Vagina (tissue), 2 donors: ENCODE data around the gene ST8SIA4. TPM values are rescaled to one million over a fixed set of nuclear protein-coding genes. Genes with fewer than 3 reads are reported as not detected.

ENCODE experiments used
- DNase-seq, 2 donors: peaks; one replicate each; pipeline ENCODE4 v3.0.0-alpha.2; 2017; ENCODE audit errors: extremely low spot score in 2 of 2
- H3K27ac ChIP-seq: fragments of 200-600 bp; sonication (generic); one replicate; pipeline ENCODE4 v1.5.1; 2019
- H3K27me3 ChIP-seq: fragments of 200-600 bp; sonication (generic); one replicate; pipeline ENCODE4 v1.5.1; 2019
- H3K36me3 ChIP-seq, 2 donors: fragments of 200-600 bp; sonication (generic); one replicate each; pipeline ENCODE4 v1.5.1; 2017 to 2019
- H3K4me1 ChIP-seq: fragments of 200-600 bp; sonication (generic); one replicate; pipeline ENCODE4 v1.5.1; 2019
- H3K4me3 ChIP-seq, 2 donors: fragments of 200-600 bp; sonication (generic); 1 replicate in 1 of 2; 2 replicates in 1 of 2; pipeline ENCODE4 v1.5.1; 2016 to 2019
- H3K9me3 ChIP-seq: fragments of 200-600 bp; sonication (generic); one replicate; pipeline ENCODE4 v1.5.1; 2019
- CTCF ChIP-seq, 3 experiments: fragments of 450-650 bp in 2 of 3; fragments of 200-600 bp in 1 of 3; sonication (generic) in 1 of 3; IDR thresholded peaks; one replicate each; pipeline ENCODE4 v1.5.1; 2017 to 2019; ENCODE audit warnings: antibody characterized with exemption in 3 of 3, mild to moderate bottlenecking in 2 of 3, moderate library complexity in 2 of 3
- POLR2A ChIP-seq, 2 donors: fragments of 450-650 bp; IDR thresholded peaks; one replicate each; pipeline ENCODE4 v1.6.1; 2017; ENCODE audit warnings: antibody characterized with exemption in 2 of 2, mild to moderate bottlenecking in 2 of 2, moderate library complexity in 2 of 2
- POLR2AphosphoS5 ChIP-seq, 2 donors: sonication (generic); formaldehyde crosslinking; IDR thresholded peaks; one replicate each; pipeline ENCODE4 v1.9.0; 2017; ENCODE audit warnings: antibody characterized with exemption in 2 of 2, mild to moderate bottlenecking in 2 of 2, low read depth in 1 of 2; ENCODE audit not compliant: insufficient read depth in 1 of 2
- intact Hi-C: fragments of 100-400 bp; cut with DNase I; formaldehyde crosslinking; loops from one replicate; pipeline ENCODE4 v1.15.1; 2023
- total RNA-seq: library from RNA; depleted of rRNA; stranded (reverse); fragments of >200 nt; gene quantifications from one replicate; pipeline ENCODE4 v1.2.3, GENCODE V29; 2016

ST8SIA4 gene
- total RNA-seq, 1 donor from 2014 or later: 4.2 TPM

- H3K4me3 ChIP-seq: no peak overlapping the region
- intact Hi-C loops: no loop called here
- H3K27me3 ChIP-seq: no peaks in the 10 kb centered on the region
- no peak for DNase-seq
- TF ChIP-seq POLR2AphosphoS5 (IDR thresholded peaks at IDR 0.05; ENCODE audit: insufficient read depth in 1 of 2, low read depth in 1 of 2) (no peak), CTCF (IDR thresholded peaks at IDR 0.05) (no peak), POLR2A (IDR thresholded peaks at IDR 0.05) (no peak)
- H3K4me1 ChIP-seq: no peaks in the 10 kb centered on the region
- no peaks in the 10 kb centered on the region for H3K9me3 ChIP-seq
- no peaks in the 10 kb centered on the region for H3K36me3 ChIP-seq
- H3K27ac ChIP-seq: no peak overlapping the region
Measured at GRCh38 chr5:100872408-100873190, 30.5 kb downstream of the ST8SIA4 start.

- no peaks in the 10 kb centered on the region for H3K36me3 ChIP-seq
- intact Hi-C loops: no loop called here
- no peak for DNase-seq
- H3K4me3 ChIP-seq: no peak overlapping the region
- no peaks in the 10 kb centered on the region for H3K27me3 ChIP-seq
- no peak for TF ChIP-seq POLR2A (IDR thresholded peaks at IDR 0.05)
- TF ChIP-seq POLR2AphosphoS5 (IDR thresholded peaks at IDR 0.05; ENCODE audit: insufficient read depth in 1 of 2, low read depth in 1 of 2): no peak
- no peak for TF ChIP-seq CTCF (IDR thresholded peaks at IDR 0.05)
- H3K27ac ChIP-seq: no peak overlapping the region
- H3K4me1 ChIP-seq: no peaks in the 10 kb centered on the region
- H3K9me3 ChIP-seq: no peaks in the 10 kb centered on the region
Measured at GRCh38 chr5:100867039-100867562, 36.0 kb downstream of the ST8SIA4 start.

GRCh38 chr5:100864931-100865330 is 38.2 kb downstream of the ST8SIA4 start:
- intact Hi-C loops: no loop called here
- no peak for DNase-seq
- no peaks in the 10 kb centered on the region for H3K9me3 ChIP-seq

GRCh38 chr5:100863739-100864138 is 39.3 kb downstream of the ST8SIA4 start:
- no peaks in the 10 kb centered on the region for H3K4me1 ChIP-seq
- no peak overlapping the region for H3K4me3 ChIP-seq
- no peaks in the 10 kb centered on the region for H3K9me3 ChIP-seq
- no peak overlapping the region for H3K27ac ChIP-seq
- no peaks in the 10 kb centered on the region for H3K27me3 ChIP-seq
- no peaks in the 10 kb centered on the region for H3K36me3 ChIP-seq
- DNase-seq: no peak
- TF ChIP-seq POLR2A (IDR thresholded peaks at IDR 0.05): no peak
- no peak for TF ChIP-seq CTCF (IDR thresholded peaks at IDR 0.05)
- TF ChIP-seq POLR2AphosphoS5 (IDR thresholded peaks at IDR 0.05; ENCODE audit: insufficient read depth in 1 of 2, low read depth in 1 of 2): no peak
- intact Hi-C loops: no loop called here

More at GRCh38 chr5:100864931-100865330, 38.2 kb downstream of the ST8SIA4 start:
- TF ChIP-seq POLR2AphosphoS5 (IDR thresholded peaks at IDR 0.05; ENCODE audit: insufficient read depth in 1 of 2, low read depth in 1 of 2) (no peak), CTCF (IDR thresholded peaks at IDR 0.05) (no peak), POLR2A (IDR thresholded peaks at IDR 0.05) (no peak)
- no peak overlapping the region for H3K27ac ChIP-seq
- no peak overlapping the region for H3K4me3 ChIP-seq
- no peaks in the 10 kb centered on the region for H3K36me3 ChIP-seq
- no peaks in the 10 kb centered on the region for H3K4me1 ChIP-seq
- H3K27me3 ChIP-seq: no peaks in the 10 kb centered on the region

GRCh38 chr5:100861148-100861547 is 41.9 kb downstream of the ST8SIA4 start:
- Histone ChIP-seq H3K4me3 (no peak overlapping the region), H3K27me3 (no peaks in the 10 kb centered on the region), H3K9me3 (no peaks in the 10 kb centered on the region), H3K36me3 (no peaks in the 10 kb centered on the region), H3K4me1 (no peaks in the 10 kb centered on the region), H3K27ac (no peak overlapping the region)
- no peak for TF ChIP-seq POLR2AphosphoS5 (IDR thresholded peaks at IDR 0.05; ENCODE audit: insufficient read depth in 1 of 2, low read depth in 1 of 2)
- TF ChIP-seq CTCF (IDR thresholded peaks at IDR 0.05): no peak
- no peak for TF ChIP-seq POLR2A (IDR thresholded peaks at IDR 0.05)
- intact Hi-C loops: no loop called here
- DNase-seq: no peak
